ENCODE results near the gene CRCP.

CRCP gene

GRCh38 chr7:66198469-66198868 is 83.8 kb downstream of the CRCP start:
- peak; percentile 57 for DNase-seq

- DNase-seq: no peak
Measured at GRCh38 chr7:66198956-66199355, 84.3 kb downstream of the CRCP start.

GRCh38 chr7:66202441-66202840 is 87.8 kb downstream of the CRCP start:
- DNase-seq: no peak
